ENCODE data around the gene AK8.

DNA sequence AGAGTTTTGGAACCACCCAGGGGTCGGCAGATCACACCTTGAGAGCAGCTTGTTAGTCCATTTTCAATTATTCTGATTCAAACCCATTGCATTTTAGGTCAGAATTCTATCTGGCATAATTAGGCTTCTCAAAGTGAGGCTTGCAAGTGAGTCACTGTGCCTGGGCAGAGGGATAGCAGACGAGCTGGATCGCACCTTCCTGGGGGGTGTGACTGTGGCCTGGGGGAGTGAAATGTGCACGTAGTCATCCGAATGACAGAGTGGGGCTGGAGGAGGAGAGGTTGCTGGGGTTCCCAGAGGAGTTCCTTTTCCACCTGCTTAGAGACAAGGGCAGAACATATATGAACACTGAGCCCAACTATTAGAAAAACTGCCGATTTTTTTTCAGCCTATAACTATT lies 32.3 kb upstream of the AK8 start:
- TF ChIP-seq POLR2A (IDR thresholded peaks at IDR 0.05) (no peak), CTCF (IDR thresholded peaks at IDR 0.05) (no peak), POLR2AphosphoS5 (IDR thresholded peaks at IDR 0.05) (no peak), EP300 (IDR thresholded peaks at IDR 0.05) (no peak)
